WTC11 (cell line): ENCODE measurements around the gene SDHA. TPM values are rescaled to one million over a fixed set of nuclear protein-coding genes. Genes with fewer than 3 reads are reported as not detected.

ENCODE experiments used
- ATAC-seq: fragments of 200-7000 bp; cut with Tn5 transposase; 2 replicates; pipeline ENCODE4 v1.10.0; 2021; ENCODE audit warnings: mild to moderate bottlenecking, moderate library complexity
- CTCF ChIA-PET: fragments of 300-600 bp; sonication (Branson Sonifier 250); formaldehyde crosslinking; loops from one replicate; lab custom pipeline; 2021; ENCODE audit warnings: antibody characterized with exemption; lab: Charles Lee
- POLR2A ChIA-PET: fragments of 350-600 bp; sonication (Branson Sonifier 250); formaldehyde crosslinking; loops from one replicate; lab custom pipeline; 2021; ENCODE audit warnings: antibody characterized with exemption; lab: Charles Lee
- DNase-seq: peaks from one replicate; pipeline ENCODE4 v3.0.0; 2021; ENCODE audit warnings: low spot score
- H3K27ac Mint-ChIP-seq: 2 replicates; pipeline ENCODE4 v1.8.0; 2021; ENCODE audit warnings: mixed read lengths
- H3K27me3 Mint-ChIP-seq: 2 replicates; pipeline ENCODE4 v1.8.0; 2021; ENCODE audit warnings: low read depth, mild to moderate bottlenecking, moderate library complexity, mixed read lengths
- H3K36me3 Mint-ChIP-seq: 2 replicates; pipeline ENCODE4 v1.8.0; 2021; ENCODE audit warnings: mixed read lengths
- H3K4me1 Mint-ChIP-seq: 2 replicates; pipeline ENCODE4 v1.8.0; 2022; ENCODE audit warnings: mixed read lengths
- H3K4me3 Mint-ChIP-seq: 2 replicates; pipeline ENCODE4 v1.8.0; 2021; ENCODE audit warnings: mild to moderate bottlenecking, moderate library complexity, mixed read lengths
- H3K9me3 Mint-ChIP-seq: 2 replicates; pipeline ENCODE4 v1.8.0; 2021; ENCODE audit warnings: mixed read lengths
- ATF1 ChIP-seq: sonication (generic); formaldehyde crosslinking; IDR thresholded peaks from 2 replicates; pipeline ENCODE4 v1.8.1; 2023; ENCODE audit warnings: mild to moderate bottlenecking, moderate library complexity, missing genetic modification reagents
- ATF2 ChIP-seq: sonication (generic); formaldehyde crosslinking; IDR thresholded peaks from 2 replicates; pipeline ENCODE4 v1.8.1; 2022; ENCODE audit warnings: low read depth, missing genetic modification reagents, borderline replicate concordance
- ATF6 ChIP-seq: sonication (generic); formaldehyde crosslinking; IDR thresholded peaks from 2 replicates; pipeline ENCODE4 v1.8.1; 2023; ENCODE audit warnings: mild to moderate bottlenecking, missing genetic modification reagents
- E2F1 ChIP-seq: sonication (generic); formaldehyde crosslinking; IDR thresholded peaks from 2 replicates; pipeline ENCODE4 v1.8.0; 2022; ENCODE audit warnings: mild to moderate bottlenecking, missing genetic modification reagents
- EMX1 ChIP-seq: fragments of 250-450 bp; sonication (Bioruptor Pico); IDR thresholded peaks from 2 replicates; pipeline ENCODE4 v1.8.0; 2021; ENCODE audit warnings: mild to moderate bottlenecking
- FOXK1 ChIP-seq: sonication (generic); formaldehyde crosslinking; IDR thresholded peaks from 2 replicates; pipeline ENCODE4 v1.8.0; 2022; ENCODE audit warnings: mild to moderate bottlenecking, moderate library complexity, missing genetic modification reagents
- FOXP1 ChIP-seq: sonication (generic); formaldehyde crosslinking; IDR thresholded peaks from 2 replicates; pipeline ENCODE4 v1.8.0; 2022; ENCODE audit warnings: missing genetic modification reagents, mild to moderate bottlenecking, moderate library complexity, borderline replicate concordance
- GTF2I ChIP-seq: fragments of 250-450 bp; sonication (Bioruptor Pico); conservative IDR thresholded peaks from 2 replicates; pipeline ENCODE4 v1.4.0; 2021; ENCODE audit warnings: mild to moderate bottlenecking
- NFYB ChIP-seq: sonication (generic); formaldehyde crosslinking; conservative IDR thresholded peaks from 2 replicates; pipeline ENCODE4 v1.8.0; 2022; ENCODE audit warnings: low read depth, missing genetic modification reagents
- TP53 ChIP-seq: sonication (generic); formaldehyde crosslinking; IDR thresholded peaks from 2 replicates; pipeline ENCODE4 v1.8.1; 2023; ENCODE audit warnings: mild to moderate bottlenecking, missing genetic modification reagents
- USF1 ChIP-seq: sonication (generic); formaldehyde crosslinking; IDR thresholded peaks from 2 replicates; pipeline ENCODE4 v1.8.0; 2022; ENCODE audit warnings: mild to moderate bottlenecking, missing genetic modification reagents
- USF2 ChIP-seq: sonication (generic); formaldehyde crosslinking; IDR thresholded peaks from 2 replicates; pipeline ENCODE4 v1.8.1; 2023; ENCODE audit warnings: mild to moderate bottlenecking, missing genetic modification reagents, moderate library complexity
- ZNF281 ChIP-seq: sonication (generic); formaldehyde crosslinking; IDR thresholded peaks from 2 replicates; pipeline ENCODE4 v1.8.0; 2023; ENCODE audit warnings: mild to moderate bottlenecking, missing genetic modification reagents
- ZNF317 ChIP-seq: sonication (generic); formaldehyde crosslinking; IDR thresholded peaks from 2 replicates; pipeline ENCODE4 v1.8.1; 2023; ENCODE audit warnings: low read depth, mild to moderate bottlenecking, moderate library complexity, missing genetic modification reagents, borderline replicate concordance
- ZNF416 ChIP-seq: fragments of 250-450 bp; sonication (Bioruptor Pico); IDR thresholded peaks from 2 replicates; pipeline ENCODE4 v1.9.0; 2021; ENCODE audit warnings: mild to moderate bottlenecking, inconsistent platforms
- ZNF423 ChIP-seq: fragments of 250-450 bp; sonication (Bioruptor Pico); IDR thresholded peaks from 2 replicates; pipeline ENCODE4 v2.1.2; 2022; ENCODE audit warnings: mild to moderate bottlenecking, moderate library complexity
- ZNF532 ChIP-seq: fragments of 250-450 bp; sonication (Bioruptor Pico); IDR thresholded peaks from 2 replicates; pipeline ENCODE4 v1.9.0; 2021; ENCODE audit warnings: mild to moderate bottlenecking, borderline replicate concordance
- total RNA-seq: library from RNA; stranded (reverse); gene quantifications from 3 replicates; pipeline ENCODE4 v1.2.3, GENCODE V29; 2021

SDHA gene
- total RNA-seq, 1 experiment from 2014 or later: 145 TPM

GRCh38 chr5:174876-175465 is 43.1 kb upstream of the SDHA start (continued):
- no peak for TF ChIP-seq ATF2
- no peak for TF ChIP-seq ZNF532
- no peak for TF ChIP-seq ZNF317 (CRISPR knock-in tag)

GRCh38 chr5:176296-176823 is 41.8 kb upstream of the SDHA start:
- Mint-ChIP-seq H3K4me3 (no peak overlapping the region), H3K36me3 (peaks cover 20% of the 10 kb centered on the region), H3K4me1 (peaks cover 13% of the 10 kb centered on the region), H3K27ac (peak overlapping the region; percentile 47; the same call in 1 of the 2 replicates), H3K27me3 (no peaks in the 10 kb centered on the region), H3K9me3 (no peaks in the 10 kb centered on the region)
- POLR2A ChIA-PET: no interaction called here
- ATAC-seq (no peak), DNase-seq (no peak)
- CTCF ChIA-PET: interaction anchor here (1.5 kb wide), 1 partner anchor 12 kb away, joined by 6 read pairs; no protein-coding TSS in a partner anchor
- TF ChIP-seq NFYB (CRISPR knock-in tag) (no peak), ATF6 (no peak), USF1 (CRISPR knock-in tag) (no peak), EMX1 (CRISPR knock-in tag) (no peak), E2F1 (CRISPR knock-in tag) (no peak)

- Mint-ChIP-seq H3K4me1 (peaks cover 13% of the 10 kb centered on the region), H3K4me3 (no peak overlapping the region), H3K36me3 (peaks cover 28% of the 10 kb centered on the region), H3K27ac (no peak overlapping the region), H3K27me3 (no peaks in the 10 kb centered on the region), H3K9me3 (no peaks in the 10 kb centered on the region)
- ChIA-PET CTCF (no interaction called here), POLR2A (no interaction called here)
- ATAC-seq (no peak), DNase-seq (no peak)
- no peak for TF ChIP-seq TP53 (CRISPR knock-in tag)
- no peak for TF ChIP-seq USF2 (CRISPR knock-in tag)
- TF ChIP-seq ZNF281 (CRISPR knock-in tag): no peak
- no peak for TF ChIP-seq FOXP1
- no peak for TF ChIP-seq ATF1
- TF ChIP-seq GTF2I (CRISPR knock-in tag): no peak
- no peak for TF ChIP-seq FOXK1 (CRISPR knock-in tag)
- TF ChIP-seq ZNF423 (CRISPR knock-in tag): no peak
- no peak for TF ChIP-seq ZNF416
These were observed 40.0 kb upstream of the SDHA start for GRCh38 chr5:178110-178509.
